Neural crest cell (in vitro differentiated cells): ENCODE measurements around the gene CNKSR1. TPM values are rescaled to one million over a fixed set of nuclear protein-coding genes. Genes with fewer than 3 reads are reported as not detected.
A peak's percentile ranks its signal among the peaks of the same experiment; 100 is the strongest.

Experiments
- DNase-seq: peaks from one replicate; pipeline ENCODE4 v3.0.0; 2021; ENCODE audit warnings: low read depth, mixed read lengths, low spot score
- H3K27ac Mint-ChIP-seq: one replicate; pipeline ENCODE4 v1.8.0; 2021; ENCODE audit warnings: mild to moderate bottlenecking, mixed read lengths; ENCODE audit not compliant: unreplicated experiment
- H3K27me3 Mint-ChIP-seq: 2 replicates; pipeline ENCODE4 v1.8.0; 2021; ENCODE audit warnings: low read depth, mild to moderate bottlenecking, mixed read lengths
- H3K36me3 Mint-ChIP-seq: 2 replicates; pipeline ENCODE4 v1.8.0; 2021; ENCODE audit warnings: low read depth, mild to moderate bottlenecking, mixed read lengths
- H3K4me1 Mint-ChIP-seq: 2 replicates; pipeline ENCODE4 v1.8.0; 2021; ENCODE audit warnings: mixed read lengths
- H3K4me3 Mint-ChIP-seq: one replicate; pipeline ENCODE4 v1.8.0; 2021; ENCODE audit warnings: mild to moderate bottlenecking, mixed read lengths
- H3K9me3 Mint-ChIP-seq: 2 replicates; pipeline ENCODE4 v1.8.0; 2021; ENCODE audit warnings: mixed read lengths
- CTCF ChIP-seq: fragments of 200-600 bp; sonication (generic); conservative IDR thresholded peaks from 2 replicates; pipeline ENCODE4 v1.5.0; 2021; ENCODE audit warnings: antibody characterized with exemption, mild to moderate bottlenecking
- total RNA-seq: library from RNA; stranded (reverse); gene quantifications from 2 replicates; pipeline ENCODE4 v1.2.1, GENCODE V29; 2021

The CNKSR1 gene
- total RNA-seq, 1 donor from 2014 or later = 3.6 TPM

DNA sequence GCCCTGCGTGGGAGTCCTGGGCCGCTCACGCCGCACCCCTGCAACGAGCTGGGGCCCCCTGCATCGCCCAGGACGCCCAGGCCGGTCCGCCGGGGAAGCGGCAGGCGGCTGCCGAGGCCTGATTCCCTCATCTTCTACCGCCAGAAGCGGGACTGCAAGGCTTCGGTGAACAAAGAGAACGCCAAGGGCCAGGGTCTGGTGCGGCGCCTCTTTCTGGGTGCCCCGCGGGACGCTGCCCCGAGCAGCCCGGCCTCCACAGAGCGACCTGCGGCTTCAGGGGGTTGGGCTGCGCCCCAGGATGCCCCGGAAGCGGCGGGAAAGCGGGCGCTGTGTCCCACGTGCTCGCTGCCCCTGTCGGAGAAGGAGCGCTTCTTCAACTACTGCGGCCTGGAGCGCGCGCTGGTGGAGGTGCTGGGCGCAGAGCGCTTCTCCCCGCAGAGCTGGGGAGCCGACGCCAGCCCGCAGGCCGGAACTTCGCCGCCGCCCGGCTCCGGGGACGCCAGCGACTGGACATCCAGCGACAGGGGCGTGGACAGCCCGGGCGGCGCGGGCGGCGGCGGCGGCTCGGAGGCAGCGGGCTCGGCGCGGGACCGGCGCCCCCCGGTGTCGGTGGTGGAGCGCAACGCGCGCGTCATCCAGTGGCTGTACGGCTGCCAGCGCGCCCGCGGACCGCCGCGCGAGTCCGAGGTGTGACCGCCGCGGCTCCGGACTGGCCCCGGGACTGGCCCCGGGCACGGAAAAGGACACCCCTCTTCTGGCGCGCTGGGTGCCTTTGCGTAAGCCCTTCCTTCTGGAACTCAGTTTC, 15.7 kb upstream of the CNKSR1 start:
- Mint-ChIP-seq H3K4me3 (peak overlapping the region; percentile 85), H3K4me1 (peaks cover 49% of the 10 kb centered on the region), H3K27ac (peak overlapping the region; percentile 35), H3K27me3 (peaks cover 29% of the 10 kb centered on the region), H3K36me3 (no peaks in the 10 kb centered on the region), H3K9me3 (no peaks in the 10 kb centered on the region)
- TF ChIP-seq CTCF = peak; percentile 51
- DNase-seq = peak; percentile 58

DNA sequence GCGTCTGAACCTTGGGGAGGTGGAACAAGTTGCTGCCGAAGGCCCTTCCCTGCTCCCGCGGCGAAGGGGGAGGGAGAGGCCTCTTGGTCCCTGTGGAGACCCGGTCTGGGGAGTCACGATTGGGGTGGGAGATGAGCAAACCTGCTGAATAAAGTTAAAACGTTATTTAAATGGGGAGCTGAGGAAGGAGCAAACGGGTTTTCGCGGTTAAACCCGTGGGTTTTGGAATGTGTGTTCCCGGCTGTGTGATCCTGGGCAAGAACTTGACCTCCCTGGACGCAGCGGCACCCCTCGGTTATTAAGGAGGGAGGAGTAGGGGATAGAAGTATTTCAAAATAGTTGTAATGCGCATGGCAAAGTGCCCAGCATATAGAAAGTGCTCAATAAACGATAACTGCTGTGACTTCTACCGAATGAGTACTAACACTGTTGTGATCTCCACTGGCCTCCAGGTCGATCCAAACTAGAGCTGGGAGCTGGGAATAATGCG, 15.0 kb upstream of the CNKSR1 start:
- no peak for TF ChIP-seq CTCF
- no peak for DNase-seq
- H3K9me3 Mint-ChIP-seq = no peaks in the 10 kb centered on the region
- peaks cover 25% of the 10 kb centered on the region for H3K27me3 Mint-ChIP-seq
- H3K36me3 Mint-ChIP-seq = no peaks in the 10 kb centered on the region
- peaks cover 46% of the 10 kb centered on the region for H3K4me1 Mint-ChIP-seq
- peak overlapping the region; percentile 35 for H3K27ac Mint-ChIP-seq
- peak overlapping the region; percentile 85 for H3K4me3 Mint-ChIP-seq

DNA sequence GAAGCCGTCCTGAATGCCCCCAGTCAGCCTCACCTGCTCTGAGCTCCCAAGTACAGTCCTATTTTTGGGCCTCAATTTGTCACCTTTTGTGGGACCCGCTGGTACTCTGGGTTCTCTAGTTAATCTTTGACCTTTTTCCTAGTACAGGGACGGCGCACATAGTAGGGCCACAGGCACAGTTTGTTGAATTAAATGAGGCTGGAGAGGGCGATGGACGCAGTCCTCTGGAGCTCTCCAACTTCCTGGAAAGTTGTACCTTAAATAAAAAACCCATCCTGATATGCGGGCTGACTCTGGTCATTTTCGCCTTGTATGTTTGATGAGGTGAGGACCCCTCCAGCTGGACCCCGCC, 13.6 kb upstream of the CNKSR1 start:
- H3K9me3 Mint-ChIP-seq = no peaks in the 10 kb centered on the region
- DNase-seq = no peak
- no peaks in the 10 kb centered on the region for H3K36me3 Mint-ChIP-seq
- H3K4me1 Mint-ChIP-seq = peaks cover 45% of the 10 kb centered on the region
- H3K27me3 Mint-ChIP-seq = peaks cover 15% of the 10 kb centered on the region
- TF ChIP-seq CTCF = no peak
- no peak overlapping the region for H3K27ac Mint-ChIP-seq
- H3K4me3 Mint-ChIP-seq = peak overlapping the region; percentile 51

DNA sequence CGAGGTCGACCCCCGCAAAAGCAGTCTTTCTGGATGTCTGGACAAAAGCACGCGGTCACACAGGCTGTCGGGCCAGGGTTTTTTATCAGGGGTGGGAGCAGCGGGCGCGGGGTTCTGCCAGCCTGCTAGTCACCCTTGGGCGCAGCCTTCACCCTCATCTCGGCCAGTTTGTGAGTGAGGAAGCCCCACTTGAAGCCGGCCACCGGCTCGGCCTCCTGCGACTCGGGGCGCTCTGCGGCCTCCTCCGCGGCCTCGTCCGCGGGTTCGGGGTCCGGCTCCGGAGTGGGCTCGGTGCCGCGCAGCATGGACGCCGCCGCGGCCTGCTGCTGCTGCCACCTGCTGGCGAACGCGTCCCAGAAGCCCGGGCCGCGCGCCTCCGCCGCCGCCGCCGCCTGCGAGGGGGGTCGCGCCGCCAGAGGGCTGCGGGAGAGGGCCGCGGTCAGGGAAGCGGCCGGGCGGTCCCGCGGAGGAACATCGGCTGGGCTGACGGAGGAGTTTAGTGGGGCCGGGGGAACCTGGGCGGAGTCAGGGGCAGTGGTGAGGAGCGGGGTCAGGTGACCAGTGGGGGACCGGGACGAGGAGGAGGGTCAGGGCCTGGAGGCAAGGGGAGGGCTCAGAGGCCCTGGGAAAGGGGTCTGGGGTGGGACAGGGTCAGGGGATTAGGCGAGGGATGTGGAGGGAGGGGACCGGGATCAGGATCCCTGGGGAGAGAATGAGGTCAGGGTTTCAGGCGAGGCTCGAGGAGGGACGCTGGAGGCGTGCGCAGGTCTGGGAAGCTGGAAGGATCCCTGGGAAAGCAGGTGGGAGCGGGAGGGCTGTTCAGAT, 13.0 kb upstream of the CNKSR1 start:
- H3K4me3 Mint-ChIP-seq = peak overlapping the region; percentile 71
- peak; percentile 71 for DNase-seq
- peaks cover 45% of the 10 kb centered on the region for H3K4me1 Mint-ChIP-seq
- no peaks in the 10 kb centered on the region for H3K9me3 Mint-ChIP-seq
- TF ChIP-seq CTCF = peak; percentile 76
- peaks cover 14% of the 10 kb centered on the region for H3K27me3 Mint-ChIP-seq
- H3K36me3 Mint-ChIP-seq = no peaks in the 10 kb centered on the region
- H3K27ac Mint-ChIP-seq = peak overlapping the region; percentile 62

DNA sequence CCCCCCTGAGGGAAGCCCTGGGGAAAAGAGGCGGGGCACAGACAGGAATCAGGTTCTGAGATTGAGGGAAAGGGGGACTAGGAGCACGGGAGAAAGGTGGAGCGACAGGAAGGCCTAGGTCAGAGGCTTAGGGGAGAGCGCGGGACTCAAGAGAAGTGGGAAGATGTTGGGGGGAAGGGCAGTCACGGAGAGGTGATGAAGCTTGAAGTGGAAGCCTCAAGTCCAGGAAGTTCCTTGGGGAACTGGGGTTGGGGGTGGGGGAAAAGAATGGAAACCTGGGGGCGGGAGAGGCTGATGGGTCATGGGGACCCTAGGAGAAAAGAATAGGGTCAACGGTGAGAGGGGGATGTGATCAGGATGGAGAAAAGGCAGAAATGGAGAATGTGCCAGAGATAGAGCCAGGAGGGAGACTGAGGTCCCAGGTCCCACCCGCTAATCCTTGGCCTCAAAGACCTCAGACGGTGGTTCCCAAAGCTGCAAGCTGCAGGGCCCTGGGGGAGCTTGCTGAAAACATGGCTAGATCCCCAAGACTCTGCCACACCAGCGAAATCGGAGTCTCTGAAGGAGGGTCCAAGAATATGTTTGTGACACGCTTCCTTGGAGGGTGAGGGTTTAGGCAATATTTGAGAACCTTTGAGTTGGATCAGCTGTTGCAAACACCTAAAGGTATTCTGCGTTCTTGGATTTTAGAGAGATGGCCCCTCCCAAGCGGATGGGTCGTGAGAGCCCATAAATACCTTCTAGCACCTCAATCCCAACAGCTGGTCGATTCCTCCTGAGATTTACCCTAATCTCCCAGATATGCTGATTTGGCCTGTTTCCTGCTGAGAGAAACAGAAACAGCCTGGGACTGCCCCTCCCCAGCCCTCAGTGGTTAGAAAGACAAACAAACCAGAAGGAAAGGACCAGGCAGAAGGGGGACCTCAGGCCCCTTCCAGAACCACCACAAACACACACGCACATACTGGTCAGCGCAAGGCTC, 12.1 kb upstream of the CNKSR1 start:
- Mint-ChIP-seq H3K4me3 (peak overlapping the region; percentile 71), H3K4me1 (peaks cover 40% of the 10 kb centered on the region), H3K9me3 (no peaks in the 10 kb centered on the region), H3K36me3 (no peaks in the 10 kb centered on the region), H3K27me3 (peaks cover 9% of the 10 kb centered on the region), H3K27ac (peak overlapping the region; percentile 62)
- DNase-seq = no peak
- TF ChIP-seq CTCF = no peak
